Measurements from ENCODE around the gene MEGF9.

Gene MEGF9

GRCh38 chr9:120659676-120660075 lies 54.6 kb downstream of the MEGF9 start:
- no peaks in the 10 kb centered on the region for H3K27me3 ChIP-seq (ENCODE audit: insufficient read depth, low read depth)
- H3K27ac ChIP-seq, result no peak overlapping the region
- no peak overlapping the region for H3K9ac ChIP-seq
- no peak overlapping the region for H3K4me2 ChIP-seq
- H3K79me2 ChIP-seq (ENCODE audit: insufficient read depth, low read depth), result no peaks in the 10 kb centered on the region
- no peak overlapping the region for H3K4me3 ChIP-seq (IDR thresholded peaks at IDR 0.05; ENCODE audit: insufficient read depth, low read depth, low read length)
- TF ChIP-seq CTCF (conservative IDR thresholded peaks at IDR 0.05; ENCODE audit: low read depth, low read length), result no peak
- H3K4me1 ChIP-seq (ENCODE audit: low read depth, poor library complexity, severe bottlenecking), result peaks cover 5% of the 10 kb centered on the region
- H2AFZ ChIP-seq (ENCODE audit: low read depth), result no peak overlapping the region
- no peaks in the 10 kb centered on the region for H3K36me3 ChIP-seq (ENCODE audit: insufficient read depth)
- H4K20me1 ChIP-seq (ENCODE audit: insufficient read depth), result no peaks in the 10 kb centered on the region

- H4K20me1 ChIP-seq (ENCODE audit: insufficient read depth), result no peaks in the 10 kb centered on the region
- H3K9ac ChIP-seq, result no peak overlapping the region
- H3K79me2 ChIP-seq (ENCODE audit: insufficient read depth, low read depth), result no peaks in the 10 kb centered on the region
- TF ChIP-seq CTCF (conservative IDR thresholded peaks at IDR 0.05; ENCODE audit: low read depth, low read length), result no peak
- H3K36me3 ChIP-seq (ENCODE audit: insufficient read depth), result no peaks in the 10 kb centered on the region
- no peak overlapping the region for H3K4me2 ChIP-seq
- no peak overlapping the region for H2AFZ ChIP-seq (ENCODE audit: low read depth)
- no peak overlapping the region for H3K27ac ChIP-seq
- H3K4me1 ChIP-seq (ENCODE audit: low read depth, poor library complexity, severe bottlenecking), result peaks cover 5% of the 10 kb centered on the region
- H3K4me3 ChIP-seq (IDR thresholded peaks at IDR 0.05; ENCODE audit: insufficient read depth, low read depth, low read length), result no peak overlapping the region
- H3K27me3 ChIP-seq (ENCODE audit: insufficient read depth, low read depth), result no peaks in the 10 kb centered on the region
Observed at GRCh38 chr9:120659209-120659608, 55.1 kb downstream of the MEGF9 start.

GRCh38 chr9:120655005-120655622 lies 59.2 kb downstream of the MEGF9 start:
- no peak for TF ChIP-seq CTCF (conservative IDR thresholded peaks at IDR 0.05; ENCODE audit: low read depth, low read length)
- no peak overlapping the region for H3K4me3 ChIP-seq (IDR thresholded peaks at IDR 0.05; ENCODE audit: insufficient read depth, low read depth, low read length)
- H3K27ac ChIP-seq, result no peak overlapping the region
- H3K36me3 ChIP-seq (ENCODE audit: insufficient read depth), result no peaks in the 10 kb centered on the region
- H3K27me3 ChIP-seq (ENCODE audit: insufficient read depth, low read depth), result no peaks in the 10 kb centered on the region
- H3K9ac ChIP-seq, result no peak overlapping the region
- H3K79me2 ChIP-seq (ENCODE audit: insufficient read depth, low read depth), result no peaks in the 10 kb centered on the region
- H2AFZ ChIP-seq (ENCODE audit: low read depth), result no peak overlapping the region
- H3K4me1 ChIP-seq (ENCODE audit: low read depth, poor library complexity, severe bottlenecking), result peaks cover 11% of the 10 kb centered on the region
- H4K20me1 ChIP-seq (ENCODE audit: insufficient read depth), result no peaks in the 10 kb centered on the region
- no peak overlapping the region for H3K4me2 ChIP-seq

DNA sequence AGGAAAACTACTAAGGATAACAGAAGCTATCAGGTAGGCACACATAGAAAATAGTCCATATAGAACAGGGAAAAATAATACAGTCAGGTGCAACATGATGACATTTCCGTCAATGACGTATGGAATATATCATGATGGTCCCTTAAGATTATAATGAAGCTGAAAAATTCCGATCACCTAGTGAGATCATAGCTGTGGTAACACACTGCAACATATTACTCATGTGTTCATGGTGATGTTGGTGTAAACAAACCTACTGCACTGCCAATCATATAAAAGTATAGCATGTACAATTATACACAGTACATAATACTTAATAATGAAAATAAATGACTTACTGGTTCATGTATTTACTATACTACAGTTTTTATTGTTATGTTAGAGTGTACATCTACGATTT lies 60.0 kb downstream of the MEGF9 start:
- peaks cover 11% of the 10 kb centered on the region for H3K4me1 ChIP-seq (ENCODE audit: low read depth, poor library complexity, severe bottlenecking)
- no peak overlapping the region for H3K9ac ChIP-seq
- TF ChIP-seq CTCF (conservative IDR thresholded peaks at IDR 0.05; ENCODE audit: low read depth, low read length), result no peak
- H3K4me3 ChIP-seq (IDR thresholded peaks at IDR 0.05; ENCODE audit: insufficient read depth, low read depth, low read length), result no peak overlapping the region
- H3K27me3 ChIP-seq (ENCODE audit: insufficient read depth, low read depth), result no peaks in the 10 kb centered on the region
- H3K4me2 ChIP-seq, result no peak overlapping the region
- no peak overlapping the region for H3K27ac ChIP-seq
- no peaks in the 10 kb centered on the region for H3K36me3 ChIP-seq (ENCODE audit: insufficient read depth)
- no peak overlapping the region for H2AFZ ChIP-seq (ENCODE audit: low read depth)
- H3K79me2 ChIP-seq (ENCODE audit: insufficient read depth, low read depth), result no peaks in the 10 kb centered on the region
- no peaks in the 10 kb centered on the region for H4K20me1 ChIP-seq (ENCODE audit: insufficient read depth)
